Neuronal stem cell (in vitro differentiated cells): ENCODE measurements around the gene DDX24.
A peak's percentile ranks its signal among the peaks of the same experiment; 100 is the strongest.

Experiments
- DNase-seq: peaks from one replicate; pipeline ENCODE4 v3.0.0-alpha.2; 2013; ENCODE audit warnings: low spot score
- H2AFZ ChIP-seq: one replicate; pipeline ENCODE4 v1.6.1; 2013; ENCODE audit warnings: mild to moderate bottlenecking, low read length, inconsistent platforms
- H2AK5ac ChIP-seq: 2 replicates; pipeline ENCODE4 v1.6.1; 2013; ENCODE audit warnings: low read depth, mild to moderate bottlenecking, inconsistent platforms, low read length, moderate library complexity, mixed read lengths
- H2BK120ac ChIP-seq: 2 replicates; pipeline ENCODE4 v1.6.1; 2013; ENCODE audit warnings: low read depth, mild to moderate bottlenecking, inconsistent platforms, low read length, moderate library complexity, mixed read lengths
- H2BK12ac ChIP-seq: one replicate; pipeline ENCODE4 v1.6.1; 2013; ENCODE audit warnings: low read length, inconsistent platforms
- H2BK15ac ChIP-seq: 2 replicates; pipeline ENCODE4 v1.6.1; 2013; ENCODE audit warnings: mild to moderate bottlenecking, low read length, inconsistent platforms, mixed read lengths
- H2BK5ac ChIP-seq: one replicate; pipeline ENCODE4 v1.6.1; 2013; ENCODE audit warnings: inconsistent platforms, mild to moderate bottlenecking, low read length, moderate library complexity
- H3K14ac ChIP-seq: one replicate; pipeline ENCODE4 v1.6.1; 2013; ENCODE audit warnings: low read length, inconsistent platforms
- H3K18ac ChIP-seq: 2 replicates; pipeline ENCODE4 v1.6.1; 2013; ENCODE audit warnings: low read length, inconsistent platforms
- H3K23ac ChIP-seq: 2 replicates; pipeline ENCODE4 v1.6.1; 2013; ENCODE audit warnings: low read depth, mild to moderate bottlenecking, mixed read lengths, low read length, inconsistent platforms; ENCODE audit not compliant: poor library complexity
- H3K27ac ChIP-seq: replicated peaks from 3 replicates; pipeline ENCODE4 v1.5.1; 2013; ENCODE audit warnings: low read length, inconsistent platforms
- H3K27me3 ChIP-seq, 3 experiments: 2 replicates each; pipeline ENCODE4 v1.6.1; 2013; ENCODE audit warnings: low read length in 3 of 3, mild to moderate bottlenecking in 2 of 3, inconsistent platforms in 1 of 3, low read depth in 1 of 3, mixed read lengths in 1 of 3, moderate library complexity in 1 of 3; ENCODE audit not compliant: control insufficient read depth in 3 of 3, insufficient read depth in 3 of 3
- H3K36me3 ChIP-seq, 2 donors: replicated peaks in 1 of 2; 2 replicates each; pipeline ENCODE4 v1.6.1; 2013; ENCODE audit warnings: low read length in 2 of 2; ENCODE audit not compliant: control insufficient read depth in 2 of 2, insufficient read depth in 2 of 2
- H3K4ac ChIP-seq: 2 replicates; pipeline ENCODE4 v1.6.1; 2013; ENCODE audit warnings: inconsistent platforms, mild to moderate bottlenecking, low read length, moderate library complexity
- H3K4me1 ChIP-seq, 2 donors: 1 replicate in 1 of 2; 2 replicates in 1 of 2; pipeline ENCODE4 v1.6.1; 2013; ENCODE audit warnings: low read length in 2 of 2, low read depth in 1 of 2; ENCODE audit not compliant: control insufficient read depth in 2 of 2, insufficient read depth in 1 of 2
- H3K4me2 ChIP-seq: one replicate; pipeline ENCODE4 v1.6.1; 2013; ENCODE audit warnings: mild to moderate bottlenecking, low read length, inconsistent platforms; ENCODE audit not compliant: insufficient read depth, poor library complexity, severe bottlenecking
- H3K4me3 ChIP-seq, 2 donors: 2 replicates each; pipeline ENCODE4 v1.5.1; 2013; ENCODE audit warnings: low read length in 2 of 2, mild to moderate bottlenecking in 2 of 2, inconsistent platforms in 1 of 2, moderate library complexity in 1 of 2
- H3K79me1 ChIP-seq: one replicate; pipeline ENCODE4 v1.6.1; 2013; ENCODE audit warnings: low read depth, mild to moderate bottlenecking, inconsistent platforms, low read length, moderate library complexity
- H3K9ac ChIP-seq: one replicate; pipeline ENCODE4 v1.6.1; 2013; ENCODE audit warnings: mild to moderate bottlenecking, low read depth, low read length, inconsistent platforms; ENCODE audit not compliant: poor library complexity
- H3K9me3 ChIP-seq, 2 donors: replicated peaks in 1 of 2; 2 replicates each; pipeline versions ENCODE3 to v1.6.1; 2013; ENCODE audit warnings: low read length in 2 of 2, mild to moderate bottlenecking in 2 of 2, inconsistent platforms in 1 of 2, low read depth in 1 of 2, mixed read lengths in 1 of 2, moderate library complexity in 1 of 2; ENCODE audit not compliant: control insufficient read depth in 2 of 2, insufficient read depth in 1 of 2
- H4K8ac ChIP-seq: one replicate; pipeline ENCODE4 v1.6.1; 2013; ENCODE audit warnings: low read depth, mild to moderate bottlenecking, inconsistent platforms, low read length, moderate library complexity
- H4K91ac ChIP-seq: one replicate; pipeline ENCODE4 v1.6.1; 2013; ENCODE audit warnings: low read length, low read depth, mild to moderate bottlenecking, inconsistent platforms; ENCODE audit not compliant: poor library complexity
- WGBS, 2 donors: extraction: QIAGEN DNeasy Blood & Tissue Kit; methylation state at CpG; one replicate each; pipeline ENCODE4 v1.1.7; 2013; ENCODE audit warnings: missing lambda C conversion rate in 2 of 2, mixed read lengths in 1 of 2; ENCODE audit not compliant: insufficient read length in 2 of 2, insufficient replicate concordance in 1 of 2; ENCODE audit errors: extremely low coverage in 2 of 2; 5-methylcytosine and 5-hydroxymethylcytosine counted together

The DDX24 gene

DNA sequence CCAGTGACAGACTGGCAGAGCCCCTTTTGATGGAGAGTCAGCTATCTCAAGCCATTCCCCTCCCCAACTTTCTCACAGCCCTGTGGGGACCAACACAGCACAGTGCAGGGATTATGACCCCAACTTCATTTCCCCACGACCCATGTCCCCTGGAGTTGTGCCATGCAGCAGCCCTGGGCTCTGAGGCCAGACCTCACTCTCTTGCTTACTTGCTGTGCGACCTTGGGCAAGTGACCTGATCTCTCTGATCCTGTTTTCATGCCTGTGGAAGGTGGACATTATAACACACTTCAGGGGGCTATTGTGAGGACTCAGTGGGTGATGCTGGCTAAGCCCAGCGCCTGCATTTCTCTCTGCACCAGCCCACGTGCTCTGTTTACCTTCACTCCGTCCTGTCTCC, 40.8 kb downstream of the DDX24 start:
- H3K23ac ChIP-seq = peak overlapping the region; percentile 40
- H3K4me2 ChIP-seq = no peak overlapping the region
- H3K9me3 ChIP-seq = no peaks in the 10 kb centered on the region
- H2BK120ac ChIP-seq = no peak overlapping the region
- no CpG with 5 or more reads among the region's 5 CpGs for WGBS, 2 donors
- peak overlapping the region; percentile 32 for H3K18ac ChIP-seq
- no peak overlapping the region for H2AK5ac ChIP-seq
- peaks cover 10 to 21% of the 10 kb centered on the region in 2 donors for H3K36me3 ChIP-seq
- no peak overlapping the region for H3K27ac ChIP-seq
- H3K14ac ChIP-seq = no peak overlapping the region
- H3K79me1 ChIP-seq = peaks cover 2% of the 10 kb centered on the region
- peak overlapping the region; percentile 30 for H2BK5ac ChIP-seq
- DNase-seq = no peak
- no peak overlapping the region for H3K4me3 ChIP-seq
- H3K27me3 ChIP-seq = no peaks in the 10 kb centered on the region
- H2BK12ac ChIP-seq = peak overlapping the region; percentile 6
- H2BK15ac ChIP-seq = no peak overlapping the region
- peaks cover 0 to 2% of the 10 kb centered on the region in 2 donors for H3K4me1 ChIP-seq
- no peak overlapping the region for H2AFZ ChIP-seq
- H4K8ac ChIP-seq = no peak overlapping the region
- H3K9ac ChIP-seq = peak overlapping the region; percentile 50
- H3K4ac ChIP-seq = no peak overlapping the region
- H4K91ac ChIP-seq = no peak overlapping the region

DNA sequence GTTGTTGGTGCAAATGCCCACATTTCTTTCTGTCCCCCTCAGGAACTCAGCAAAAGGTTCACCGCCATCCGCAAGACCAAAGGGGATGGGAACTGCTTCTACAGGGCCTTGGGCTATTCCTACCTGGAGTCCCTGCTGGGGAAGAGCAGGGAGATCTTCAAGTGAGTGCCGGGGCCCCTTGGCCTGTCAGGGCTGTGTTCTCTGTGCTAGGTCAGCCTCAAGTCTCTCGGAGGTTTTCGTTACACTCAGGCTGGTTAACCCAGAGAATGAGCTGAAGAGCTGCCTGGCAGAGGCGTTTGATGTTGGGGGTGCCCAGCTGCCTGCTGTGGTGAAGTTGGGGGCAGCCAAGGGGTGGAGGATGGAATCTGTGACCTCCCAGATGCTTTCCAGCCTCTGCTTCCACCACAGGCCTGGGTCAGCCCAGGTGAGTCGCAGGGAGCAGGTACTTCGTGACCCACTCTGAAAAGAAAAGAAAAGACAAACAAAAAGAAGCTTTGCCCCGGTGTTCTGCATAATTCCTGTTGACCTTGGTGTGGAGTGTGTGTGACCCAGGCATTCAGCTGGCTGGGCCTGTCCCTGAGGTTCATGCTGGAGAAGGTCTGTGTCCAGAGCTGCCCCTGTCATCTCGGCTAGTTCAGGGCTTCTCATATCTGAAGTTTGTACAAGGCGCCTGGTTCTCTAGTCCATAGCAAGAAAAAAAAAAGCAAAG, 41.9 kb downstream of the DDX24 start:
- no CpG with 5 or more reads among the region's 11 CpGs for WGBS, 2 donors
- no peak overlapping the region for H3K4me3 ChIP-seq
- H3K18ac ChIP-seq = no peak overlapping the region
- no peak overlapping the region for H2BK120ac ChIP-seq
- H4K8ac ChIP-seq = no peak overlapping the region
- peaks cover 8 to 9% of the 10 kb centered on the region in 2 donors for H3K36me3 ChIP-seq
- H2BK15ac ChIP-seq = no peak overlapping the region
- H3K27ac ChIP-seq = no peak overlapping the region
- no peak overlapping the region for H2BK12ac ChIP-seq
- no peak overlapping the region for H3K4ac ChIP-seq
- no peak overlapping the region for H3K14ac ChIP-seq
- no peak overlapping the region for H3K4me2 ChIP-seq
- peaks cover 2% of the 10 kb centered on the region for H3K79me1 ChIP-seq
- H2BK5ac ChIP-seq = no peak overlapping the region
- H2AFZ ChIP-seq = no peak overlapping the region
- peaks cover 2 to 4% of the 10 kb centered on the region in 2 donors for H3K9me3 ChIP-seq
- no peak for DNase-seq
- H4K91ac ChIP-seq = no peak overlapping the region
- H3K27me3 ChIP-seq = no peaks in the 10 kb centered on the region
- no peak overlapping the region for H3K23ac ChIP-seq
- peaks cover 0 to 2% of the 10 kb centered on the region in 2 donors for H3K4me1 ChIP-seq
- no peak overlapping the region for H3K9ac ChIP-seq
- H2AK5ac ChIP-seq = no peak overlapping the region

DNA sequence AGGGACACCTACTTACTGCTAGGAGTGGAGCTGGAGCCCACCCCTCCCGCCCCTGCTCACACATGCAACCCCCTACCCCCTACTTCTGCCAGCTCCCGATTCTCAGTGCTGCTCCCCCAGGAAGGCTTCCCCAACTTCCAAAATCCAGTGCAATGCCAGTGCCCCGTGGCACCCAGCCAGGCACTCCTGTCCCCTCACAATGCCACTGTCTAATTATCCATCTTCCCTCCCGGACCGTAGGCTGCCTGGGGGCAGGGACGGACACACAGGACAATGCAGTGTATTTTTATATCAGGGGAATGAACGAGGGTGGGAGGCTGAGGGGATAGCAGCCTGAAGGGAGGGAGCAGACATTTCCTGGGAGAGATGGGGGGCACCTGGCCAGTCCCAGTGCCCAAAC, 42.5 kb downstream of the DDX24 start:
- no CpG with 5 or more reads among the region's 7 CpGs for WGBS, 2 donors
- Histone ChIP-seq H3K9ac (no peak overlapping the region), H3K4ac (no peak overlapping the region), H2AFZ (no peak overlapping the region), H2BK12ac (no peak overlapping the region), H2BK5ac (no peak overlapping the region), H3K14ac (no peak overlapping the region), H3K9me3 (peaks cover 2 to 4% of the 10 kb centered on the region in 2 donors), H4K91ac (no peak overlapping the region), H2BK120ac (no peak overlapping the region), H3K27me3 (no peaks in the 10 kb centered on the region), H3K18ac (no peak overlapping the region), H3K4me1 (peaks cover 0 to 2% of the 10 kb centered on the region in 2 donors), H2BK15ac (no peak overlapping the region), H4K8ac (no peak overlapping the region), H3K23ac (no peak overlapping the region), H3K36me3 (peaks cover 4 to 8% of the 10 kb centered on the region in 2 donors), H3K4me3 (no peak overlapping the region), H2AK5ac (no peak overlapping the region), H3K79me1 (peaks cover 2% of the 10 kb centered on the region), H3K4me2 (no peak overlapping the region), H3K27ac (no peak overlapping the region)
- no peak for DNase-seq

DNA sequence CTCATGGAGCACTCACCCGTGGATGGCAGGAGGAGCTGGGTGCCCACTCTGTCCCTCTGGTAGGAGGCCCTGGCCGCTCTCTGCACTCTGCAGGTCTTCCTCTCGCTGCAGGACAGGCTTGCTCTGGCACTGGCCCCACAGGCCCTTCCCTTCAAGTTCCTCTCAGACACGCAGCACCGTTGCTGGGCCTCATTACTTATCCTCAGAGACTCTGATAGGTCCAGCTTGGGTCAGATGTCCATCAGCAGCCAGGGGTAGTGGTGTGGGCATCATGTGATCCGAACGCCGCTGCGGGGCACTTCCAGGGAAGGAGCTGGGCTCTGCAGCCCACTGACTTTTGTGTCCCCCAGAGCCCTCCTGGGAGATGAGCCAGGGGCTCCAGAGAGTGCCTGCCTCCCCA, 43.0 kb downstream of the DDX24 start:
- peak overlapping the region; percentile 24 for H4K8ac ChIP-seq
- H4K91ac ChIP-seq = no peak overlapping the region
- peaks cover 2 to 4% of the 10 kb centered on the region in 2 donors for H3K9me3 ChIP-seq
- H3K27ac ChIP-seq = no peak overlapping the region
- H3K36me3 ChIP-seq = peaks cover 0 to 8% of the 10 kb centered on the region in 2 donors
- no peak overlapping the region for H2AFZ ChIP-seq
- H3K14ac ChIP-seq = no peak overlapping the region
- peak overlapping the region; percentile 31 for H2BK5ac ChIP-seq
- H3K79me1 ChIP-seq = peaks cover 2% of the 10 kb centered on the region
- no peak overlapping the region for H3K4me2 ChIP-seq
- no peak overlapping the region for H3K4ac ChIP-seq
- H2AK5ac ChIP-seq = peak overlapping the region; percentile 31
- no peak for DNase-seq
- peaks cover 0 to 2% of the 10 kb centered on the region in 2 donors for H3K4me1 ChIP-seq
- H3K23ac ChIP-seq = no peak overlapping the region
- H3K27me3 ChIP-seq = no peaks in the 10 kb centered on the region
- peak overlapping the region; percentile 32 for H3K18ac ChIP-seq
- H2BK12ac ChIP-seq = no peak overlapping the region
- H3K9ac ChIP-seq = peak overlapping the region; percentile 14
- no peak overlapping the region for H2BK120ac ChIP-seq
- no peak overlapping the region for H2BK15ac ChIP-seq
- H3K4me3 ChIP-seq = no peak overlapping the region
- WGBS, 2 donors = no CpG with 5 or more reads among the region's 9 CpGs
